Measurements from ENCODE around the gene FRMD3.
A peak's percentile ranks its signal among the peaks of the same experiment; 100 is the strongest.

Gene FRMD3

DNA sequence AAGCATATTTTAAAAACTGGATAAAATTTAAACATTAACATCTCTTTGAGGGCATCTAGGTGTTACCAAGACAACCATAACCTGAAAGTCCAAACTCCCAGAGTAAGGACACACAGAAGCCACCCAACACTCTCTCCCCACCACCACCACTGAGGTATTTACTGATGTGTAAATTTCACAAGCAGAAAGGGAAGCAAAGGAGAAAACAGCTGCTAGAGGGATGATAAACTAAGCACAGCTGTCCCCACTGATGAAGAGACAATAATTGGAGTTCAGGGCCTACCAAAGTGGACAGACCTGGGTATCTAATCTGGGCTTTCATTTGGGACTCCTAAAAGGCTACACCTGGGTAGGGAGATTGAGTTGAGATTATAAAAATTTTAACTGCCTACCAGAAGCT lies 63.6 kb downstream of the FRMD3 start:
- Mint-ChIP-seq H3K4me1 (peaks cover 8% of the 10 kb centered on the region), H3K4me3 (no peak overlapping the region), H3K36me3 (peaks cover 11% of the 10 kb centered on the region), H3K27ac (no peak overlapping the region), H3K9me3 (peaks cover 12% of the 10 kb centered on the region), H3K27me3 (peaks cover 4% of the 10 kb centered on the region)
- DNase-seq (ENCODE audit: low spot score in 2 of 2) (no peak), ATAC-seq (ENCODE audit: low read depth) (no peak)

GRCh38 chr9:83473488-83473971 lies 64.7 kb downstream of the FRMD3 start:
- Mint-ChIP-seq H3K4me3 (peak overlapping the region; percentile 70), H3K27ac (peak overlapping the region; percentile 53), H3K9me3 (peaks cover 5% of the 10 kb centered on the region), H3K4me1 (peaks cover 8% of the 10 kb centered on the region), H3K36me3 (peaks cover 5% of the 10 kb centered on the region), H3K27me3 (peaks cover 4% of the 10 kb centered on the region)
- ATAC-seq (ENCODE audit: low read depth) (peak; percentile 73), DNase-seq (ENCODE audit: low spot score in 2 of 2) (no peak)

DNA sequence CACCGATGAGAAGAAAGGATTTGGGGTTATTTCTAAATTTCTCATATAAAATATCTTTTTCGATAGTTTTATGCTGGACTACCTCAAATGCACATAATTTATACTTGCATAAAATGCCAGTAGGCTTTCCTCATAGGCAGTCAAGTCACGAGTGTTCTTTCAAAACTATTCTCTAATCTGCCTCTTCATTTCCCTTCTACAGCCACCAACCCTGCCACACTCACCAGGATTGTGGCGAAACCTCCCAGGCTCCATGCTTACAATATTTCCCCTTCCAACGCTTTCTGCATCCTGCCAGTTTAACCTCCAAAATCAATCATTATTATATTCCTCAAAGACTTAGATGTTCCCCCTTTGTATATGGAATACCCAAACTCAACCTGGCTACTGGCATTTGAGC lies 65.4 kb downstream of the FRMD3 start:
- no peak overlapping the region for H3K27ac Mint-ChIP-seq
- DNase-seq (ENCODE audit: low spot score in 2 of 2): no peak
- peaks cover 5% of the 10 kb centered on the region for H3K9me3 Mint-ChIP-seq
- peak overlapping the region; percentile 70 for H3K4me3 Mint-ChIP-seq
- peaks cover 8% of the 10 kb centered on the region for H3K4me1 Mint-ChIP-seq
- peaks cover 5% of the 10 kb centered on the region for H3K36me3 Mint-ChIP-seq
- ATAC-seq (ENCODE audit: low read depth): no peak
- peaks cover 4% of the 10 kb centered on the region for H3K27me3 Mint-ChIP-seq

DNA sequence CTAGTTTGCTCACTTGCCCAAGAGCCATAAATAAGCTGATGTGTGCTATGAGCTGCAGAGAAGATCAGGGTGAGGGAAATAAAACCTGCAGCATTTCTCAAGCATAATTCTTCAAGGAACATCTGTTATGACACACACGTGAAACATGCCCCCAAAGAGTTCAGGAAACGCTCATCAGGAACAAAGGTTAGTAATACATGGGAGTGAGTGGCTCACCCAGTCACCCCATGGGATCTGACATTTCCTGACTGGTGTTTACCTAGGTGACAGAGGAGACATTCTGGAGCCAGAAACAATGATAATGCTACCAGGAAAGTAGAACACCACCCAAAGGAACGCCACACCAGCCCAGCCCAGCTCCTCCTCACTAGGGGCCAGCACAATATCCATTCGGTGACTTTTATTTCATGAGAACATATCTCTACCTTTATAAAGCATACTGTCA lies 66.0 kb downstream of the FRMD3 start:
- peaks cover 4% of the 10 kb centered on the region for H3K27me3 Mint-ChIP-seq
- H3K4me3 Mint-ChIP-seq: no peak overlapping the region
- no peak overlapping the region for H3K27ac Mint-ChIP-seq
- H3K4me1 Mint-ChIP-seq: peaks cover 8% of the 10 kb centered on the region
- H3K9me3 Mint-ChIP-seq: peaks cover 5% of the 10 kb centered on the region
- ATAC-seq (ENCODE audit: low read depth) (no peak), DNase-seq (ENCODE audit: low spot score in 2 of 2) (no peak)
- H3K36me3 Mint-ChIP-seq: peaks cover 5% of the 10 kb centered on the region

DNA sequence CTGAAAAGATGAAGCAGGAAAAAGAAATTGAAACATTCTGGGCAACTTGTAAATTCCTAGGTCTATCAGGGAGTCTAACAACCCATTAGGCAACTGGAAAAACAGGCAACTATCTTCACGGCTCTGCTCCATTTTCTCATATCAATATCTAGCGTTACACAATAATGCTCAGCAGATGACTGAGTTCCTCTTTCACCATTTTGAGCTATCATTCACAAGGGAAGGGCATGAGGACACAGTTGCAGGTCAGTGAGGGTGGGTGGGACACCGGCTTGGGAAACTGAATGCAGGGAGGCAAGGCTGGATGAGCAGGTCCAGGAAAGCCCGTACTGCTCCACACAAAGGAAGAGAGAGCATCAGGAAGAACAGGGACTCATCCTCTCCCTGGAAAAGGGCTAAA lies 67.0 kb downstream of the FRMD3 start:
- Mint-ChIP-seq H3K9me3 (peaks cover 3% of the 10 kb centered on the region), H3K27ac (no peak overlapping the region), H3K27me3 (peaks cover 2% of the 10 kb centered on the region), H3K4me1 (peaks cover 8% of the 10 kb centered on the region), H3K4me3 (no peak overlapping the region), H3K36me3 (peaks cover 3% of the 10 kb centered on the region)
- ATAC-seq (ENCODE audit: low read depth) (no peak), DNase-seq (ENCODE audit: low spot score in 2 of 2) (no peak)

- H3K27ac Mint-ChIP-seq: no peak overlapping the region
- ATAC-seq (ENCODE audit: low read depth): no peak
- H3K4me1 Mint-ChIP-seq: peaks cover 8% of the 10 kb centered on the region
- peaks cover 1% of the 10 kb centered on the region for H3K27me3 Mint-ChIP-seq
- H3K9me3 Mint-ChIP-seq: no peaks in the 10 kb centered on the region
- DNase-seq (ENCODE audit: low spot score in 2 of 2): no peak
- no peak overlapping the region for H3K4me3 Mint-ChIP-seq
- H3K36me3 Mint-ChIP-seq: no peaks in the 10 kb centered on the region
Observed at GRCh38 chr9:83469722-83470121, 68.5 kb downstream of the FRMD3 start.

DNA sequence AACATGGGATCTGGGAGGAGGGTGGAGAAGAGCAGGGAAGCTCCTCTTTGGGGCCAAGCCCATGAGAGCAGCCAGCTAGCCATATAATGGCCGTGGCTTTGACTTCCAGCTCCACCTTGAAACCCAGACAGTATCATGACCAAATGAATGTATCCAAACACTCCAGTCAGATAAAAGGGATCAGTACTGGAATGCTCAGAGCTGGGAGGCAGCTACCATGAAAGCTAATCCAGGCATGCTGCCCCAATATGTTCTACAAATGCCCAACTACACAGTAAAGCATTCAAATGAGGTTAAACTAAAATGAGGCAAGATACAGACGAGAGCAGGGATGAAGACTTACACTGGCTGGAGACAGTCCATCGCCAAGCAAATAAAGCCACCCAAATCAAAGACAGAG lies 69.4 kb downstream of the FRMD3 start:
- H3K36me3 Mint-ChIP-seq: no peaks in the 10 kb centered on the region
- H3K4me3 Mint-ChIP-seq: no peak overlapping the region
- no peak overlapping the region for H3K27ac Mint-ChIP-seq
- H3K4me1 Mint-ChIP-seq: peaks cover 8% of the 10 kb centered on the region
- peaks cover 1% of the 10 kb centered on the region for H3K27me3 Mint-ChIP-seq
- no peak for DNase-seq (ENCODE audit: low spot score in 2 of 2)
- H3K9me3 Mint-ChIP-seq: no peaks in the 10 kb centered on the region
- no peak for ATAC-seq (ENCODE audit: low read depth)

DNA sequence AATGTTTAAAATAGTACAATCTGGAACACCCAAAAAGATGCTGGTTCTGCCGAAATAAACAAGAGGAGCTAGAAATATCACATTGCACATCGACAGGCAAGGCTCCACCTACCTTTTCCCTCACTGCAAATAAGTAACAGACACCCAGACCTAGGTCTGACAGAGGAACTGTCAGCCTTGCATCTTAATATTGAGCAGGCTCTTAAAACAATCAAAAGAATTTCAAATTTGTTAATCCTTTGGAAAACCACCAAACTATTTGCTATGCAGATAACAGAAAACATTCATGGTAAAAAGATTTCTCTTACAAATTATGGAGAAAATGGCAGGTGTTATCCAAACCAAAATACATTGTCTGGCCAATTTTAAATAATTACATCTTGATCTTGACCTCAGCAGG lies 71.3 kb downstream of the FRMD3 start:
- H3K27ac Mint-ChIP-seq: no peak overlapping the region
- no peak for ATAC-seq (ENCODE audit: low read depth)
- no peaks in the 10 kb centered on the region for H3K36me3 Mint-ChIP-seq
- H3K4me3 Mint-ChIP-seq: no peak overlapping the region
- H3K27me3 Mint-ChIP-seq: peaks cover 1% of the 10 kb centered on the region
- H3K9me3 Mint-ChIP-seq: no peaks in the 10 kb centered on the region
- H3K4me1 Mint-ChIP-seq: no peaks in the 10 kb centered on the region
- no peak for DNase-seq (ENCODE audit: low spot score in 2 of 2)

DNA sequence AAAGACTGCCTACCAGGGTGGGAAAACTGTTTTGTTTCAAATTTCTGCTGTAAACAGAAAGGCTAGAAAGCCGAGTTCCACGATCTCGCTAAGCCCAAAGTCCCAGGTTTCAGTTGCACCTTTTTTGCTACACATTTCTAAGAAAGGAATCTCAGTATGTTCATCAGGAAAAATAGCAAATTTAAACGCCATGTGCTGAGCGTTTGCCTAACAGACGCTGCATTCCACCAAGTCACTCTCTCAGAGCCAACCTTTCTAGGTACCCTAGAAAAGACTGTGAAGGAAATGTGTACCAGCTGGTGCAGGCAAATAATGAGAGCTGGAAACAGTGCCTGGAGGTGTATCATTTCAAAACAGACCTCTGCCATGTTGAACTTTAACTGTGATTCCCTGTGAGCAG lies 71.8 kb downstream of the FRMD3 start:
- H3K4me1 Mint-ChIP-seq: no peaks in the 10 kb centered on the region
- H3K36me3 Mint-ChIP-seq: peaks cover under 1% of the 10 kb centered on the region
- H3K27ac Mint-ChIP-seq: no peak overlapping the region
- DNase-seq (ENCODE audit: low spot score in 2 of 2) (no peak), ATAC-seq (ENCODE audit: low read depth) (no peak)
- H3K9me3 Mint-ChIP-seq: peaks cover under 1% of the 10 kb centered on the region
- H3K4me3 Mint-ChIP-seq: no peak overlapping the region
- peaks cover 1% of the 10 kb centered on the region for H3K27me3 Mint-ChIP-seq

GRCh38 chr9:83459830-83460229 lies 78.4 kb downstream of the FRMD3 start:
- Mint-ChIP-seq H3K4me3 (no peak overlapping the region), H3K36me3 (peaks cover 6% of the 10 kb centered on the region), H3K27ac (no peak overlapping the region), H3K4me1 (no peaks in the 10 kb centered on the region), H3K9me3 (peaks cover 4% of the 10 kb centered on the region), H3K27me3 (peaks cover 1% of the 10 kb centered on the region)
- DNase-seq (ENCODE audit: low spot score in 2 of 2): no peak
- no peak for ATAC-seq (ENCODE audit: low read depth)

DNA sequence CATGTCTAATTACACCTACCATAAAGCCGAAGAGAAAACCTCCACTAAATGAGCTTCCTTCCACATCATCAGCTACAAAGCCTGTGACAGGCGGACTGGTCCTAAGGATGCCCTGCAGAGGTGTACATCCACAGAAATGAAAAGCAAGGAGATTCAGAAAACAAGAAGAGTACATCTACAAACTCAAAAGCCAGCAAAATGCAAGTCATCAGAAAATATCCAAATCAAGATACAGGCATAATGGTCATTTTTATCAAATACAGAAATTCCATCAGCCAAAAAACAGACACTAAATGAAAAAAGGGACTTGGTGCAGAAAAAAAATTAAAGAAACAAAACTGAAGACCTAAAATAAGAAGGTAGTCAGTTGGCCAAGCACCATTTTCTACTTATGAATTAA lies 79.7 kb downstream of the FRMD3 start:
- Mint-ChIP-seq H3K4me1 (no peaks in the 10 kb centered on the region), H3K9me3 (peaks cover 4% of the 10 kb centered on the region), H3K27me3 (peaks cover 1% of the 10 kb centered on the region), H3K36me3 (peaks cover 6% of the 10 kb centered on the region), H3K27ac (no peak overlapping the region), H3K4me3 (no peak overlapping the region)
- DNase-seq (ENCODE audit: low spot score in 2 of 2) (no peak), ATAC-seq (ENCODE audit: low read depth) (no peak)

DNA sequence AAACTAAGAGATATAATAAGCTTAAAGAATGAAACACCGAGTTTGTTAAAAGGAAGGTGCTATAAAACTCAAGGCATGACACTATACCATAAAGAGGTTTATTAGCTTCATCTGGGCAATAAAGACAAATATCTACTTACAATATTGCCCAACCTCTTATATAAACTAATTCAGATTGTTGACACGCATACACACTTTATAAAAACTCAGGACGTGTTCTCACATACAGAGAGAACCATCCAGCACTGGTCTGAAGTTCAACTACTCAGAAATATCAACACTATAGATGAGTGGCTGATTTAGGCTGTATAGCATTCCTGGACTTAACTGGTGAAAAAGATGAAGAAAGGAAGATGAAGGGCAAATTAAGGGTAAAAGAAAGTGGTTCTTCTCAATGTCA lies 81.2 kb downstream of the FRMD3 start:
- Mint-ChIP-seq H3K27ac (no peak overlapping the region), H3K4me3 (no peak overlapping the region), H3K27me3 (peaks cover 1% of the 10 kb centered on the region), H3K4me1 (no peaks in the 10 kb centered on the region), H3K9me3 (peaks cover 4% of the 10 kb centered on the region), H3K36me3 (peaks cover 6% of the 10 kb centered on the region)
- ATAC-seq (ENCODE audit: low read depth): no peak
- DNase-seq (ENCODE audit: low spot score in 2 of 2): no peak

GRCh38 chr9:83456226-83456625 lies 82.0 kb downstream of the FRMD3 start:
- ATAC-seq (ENCODE audit: low read depth) (no peak), DNase-seq (ENCODE audit: low spot score in 2 of 2) (no peak)
- Mint-ChIP-seq H3K36me3 (peaks cover 4% of the 10 kb centered on the region), H3K4me1 (no peaks in the 10 kb centered on the region), H3K27ac (no peak overlapping the region), H3K27me3 (peaks cover 1% of the 10 kb centered on the region), H3K9me3 (peaks cover 3% of the 10 kb centered on the region), H3K4me3 (no peak overlapping the region)

DNA sequence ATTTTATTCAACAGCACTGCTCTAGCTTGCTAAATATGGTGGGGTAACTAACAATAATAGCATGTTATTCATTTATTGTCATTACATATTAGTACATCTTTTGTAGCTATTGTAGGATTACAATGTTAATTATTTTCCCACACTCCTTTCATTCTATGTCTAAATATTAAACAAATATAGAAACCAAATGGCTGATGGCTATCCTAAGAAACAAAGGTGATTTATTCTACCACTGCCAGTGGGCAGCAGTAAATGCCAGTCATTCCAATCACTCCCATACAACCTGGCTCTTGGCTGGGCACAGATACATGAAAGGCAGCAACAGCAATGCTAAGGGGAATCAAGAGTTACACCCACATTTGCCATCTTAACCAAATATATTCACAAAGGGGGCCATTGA lies 84.1 kb downstream of the FRMD3 start:
- peaks cover 1% of the 10 kb centered on the region for H3K9me3 Mint-ChIP-seq
- H3K36me3 Mint-ChIP-seq: peaks cover 2% of the 10 kb centered on the region
- H3K4me1 Mint-ChIP-seq: no peaks in the 10 kb centered on the region
- no peak overlapping the region for H3K4me3 Mint-ChIP-seq
- ATAC-seq (ENCODE audit: low read depth) (no peak), DNase-seq (ENCODE audit: low spot score in 2 of 2) (no peak)
- no peak overlapping the region for H3K27ac Mint-ChIP-seq
- H3K27me3 Mint-ChIP-seq: peaks cover 1% of the 10 kb centered on the region

GRCh38 chr9:83451308-83451707 lies 86.9 kb downstream of the FRMD3 start:
- Mint-ChIP-seq H3K27me3 (peaks cover 1% of the 10 kb centered on the region), H3K4me3 (no peak overlapping the region), H3K4me1 (no peaks in the 10 kb centered on the region), H3K27ac (no peak overlapping the region), H3K9me3 (peaks cover 5% of the 10 kb centered on the region), H3K36me3 (peaks cover 2% of the 10 kb centered on the region)
- ATAC-seq (ENCODE audit: low read depth) (no peak), DNase-seq (ENCODE audit: low spot score in 2 of 2) (no peak)
